BLaER1 treated with 17β-estradiol and CSF1 and Interleukin-3, amounts not matched to agents 10 nM and 100 nM (cell line): ENCODE measurements around the gene PCCA.
A peak's percentile ranks its signal among the peaks of the same experiment; 100 is the strongest.
"Not testable (repeated sequence)": the region's sequence is repeated elsewhere in the genome, so short reads cannot be mapped to it uniquely, and the experiment has no call there.

Experiments used
- H3K27ac ChIP-seq, 11 experiments: shearing (Covaris generic); formaldehyde crosslinking; 2 replicates each; pipeline ENCODE4 v1.8.1; 2022
- H3K27me3 ChIP-seq, 11 experiments: shearing (Covaris generic); formaldehyde crosslinking; 2 replicates each; pipeline ENCODE4 v1.8.1; 2022
- H3K36me3 ChIP-seq, 11 experiments: shearing (Covaris generic); formaldehyde crosslinking; 2 replicates each; pipeline ENCODE4 v1.8.1; 2022
- H3K4me1 ChIP-seq, 10 experiments: shearing (Covaris generic); formaldehyde crosslinking; 2 replicates each; pipeline ENCODE4 v1.8.1; 2022
- H3K4me2 ChIP-seq, 11 experiments: shearing (Covaris generic); formaldehyde crosslinking; 2 replicates each; pipeline ENCODE4 v1.8.1; 2022
- H3K4me3 ChIP-seq, 10 experiments: shearing (Covaris generic); formaldehyde crosslinking; 2 replicates each; pipeline ENCODE4 v1.8.1; 2022
- H3K9ac ChIP-seq, 11 experiments: shearing (Covaris generic); formaldehyde crosslinking; 2 replicates each; pipeline ENCODE4 v1.8.1; 2022
- H3K9me3 ChIP-seq, 11 experiments: shearing (Covaris generic); formaldehyde crosslinking; replicated peaks in 1 of 11; 2 replicates each; pipeline ENCODE4 v1.8.1; 2022
- H4K20me1 ChIP-seq, 11 experiments: shearing (Covaris generic); formaldehyde crosslinking; 2 replicates each; pipeline ENCODE4 v1.8.1; 2022
- Cebpa-rat ChIP-seq, 11 experiments: shearing (Covaris generic); IDR thresholded peaks; 2 replicates each; pipeline ENCODE4 v1.8.1; 2022

PCCA gene

GRCh38 chr13:100378533-100378932, 289.6 kb downstream of the PCCA start:
- Histone ChIP-seq H4K20me1 (no peaks in the 10 kb centered on the region), H3K4me3 (no peak overlapping the region), H3K36me3 (peaks cover 0 to 22% (median 12%) of the 10 kb centered on the region in 11 experiments; a peak in 11 of 22 replicates), H3K4me1 (peaks cover 0 to 14% (median 7%) of the 10 kb centered on the region in 10 experiments; a peak in 10 of 20 replicates), H3K9ac (no peak overlapping the region), H3K9me3 (peaks cover 42 to 58% (median 48%) of the 10 kb centered on the region in 11 experiments), H3K4me2 (no peak overlapping the region), H3K27ac (no peak overlapping the region), H3K27me3 (no peaks in the 10 kb centered on the region)
- no peak for TF ChIP-seq Cebpa-rat (IDR thresholded peaks at IDR 0.05)

DNA sequence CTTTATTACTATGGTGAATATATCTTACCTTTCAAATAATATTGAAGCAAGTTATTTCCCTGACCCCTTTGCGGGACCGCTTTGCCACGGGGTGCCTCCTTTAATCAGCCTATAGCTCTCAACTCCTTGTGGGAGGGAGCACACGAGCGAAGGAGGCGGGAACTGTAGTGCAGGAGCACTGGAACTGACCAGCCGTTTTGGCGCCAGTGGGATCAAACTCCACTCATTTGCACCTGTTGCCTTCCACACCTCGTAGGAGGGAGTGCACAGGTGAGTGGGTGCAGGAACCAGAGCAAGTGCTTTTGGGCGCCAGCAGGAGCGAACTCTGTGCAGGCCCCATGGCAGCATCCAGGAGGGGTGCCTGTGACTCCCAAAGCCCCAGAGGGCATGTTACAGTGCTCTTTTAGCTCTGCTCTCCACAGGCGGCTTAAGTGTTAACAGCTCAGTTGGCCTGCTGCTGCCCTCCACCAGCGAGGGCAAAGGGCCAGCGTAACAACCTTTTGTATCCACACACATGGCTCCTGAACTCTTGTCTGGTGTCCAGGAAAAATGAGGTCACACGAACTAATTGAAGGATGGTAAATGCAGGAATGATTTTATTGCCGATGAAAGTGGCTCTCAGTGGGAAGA, 292.8 kb downstream of the PCCA start:
- no peaks in the 10 kb centered on the region for H4K20me1 ChIP-seq

GRCh38 chr13:100382785-100383184, 293.9 kb downstream of the PCCA start:
- peaks cover 23 to 26% (median 24%) of the 10 kb centered on the region in 11 experiments for H3K9me3 ChIP-seq
- peaks cover 0 to 14% (median 7%) of the 10 kb centered on the region in 10 experiments; a peak in 10 of 20 replicates for H3K4me1 ChIP-seq
- no peaks in the 10 kb centered on the region for H3K27me3 ChIP-seq
- peaks cover 0 to 7% (median 0%) of the 10 kb centered on the region in 11 experiments; a peak in 2 of 22 replicates for H3K36me3 ChIP-seq
- no peak overlapping the region for H3K4me3 ChIP-seq
- no peaks in the 10 kb centered on the region for H4K20me1 ChIP-seq
- H3K4me2 ChIP-seq = peak overlapping the region in 4 of 11 experiments; percentile 32 to 68 (median 58); a peak in 7 of 22 replicates
- no peak overlapping the region for H3K27ac ChIP-seq
- no peak overlapping the region for H3K9ac ChIP-seq
- TF ChIP-seq Cebpa-rat (IDR thresholded peaks at IDR 0.05) = no peak

More for the DNA sequence above, 292.8 kb downstream of the PCCA start:
- Histone ChIP-seq H3K27me3 (no peaks in the 10 kb centered on the region), H3K4me1 (peaks cover 0 to 14% (median 7%) of the 10 kb centered on the region in 10 experiments; a peak in 10 of 20 replicates), H3K36me3 (peaks cover 0 to 13% (median 4%) of the 10 kb centered on the region in 11 experiments; a peak in 9 of 22 replicates), H3K27ac (no peak overlapping the region), H3K4me3 (no peak overlapping the region), H3K9me3 (peaks cover 34 to 37% (median 35%) of the 10 kb centered on the region in 11 experiments), H3K9ac (no peak overlapping the region), H3K4me2 (no peak overlapping the region)
- no peak for TF ChIP-seq Cebpa-rat (IDR thresholded peaks at IDR 0.05)

GRCh38 chr13:100387416-100387815, 298.5 kb downstream of the PCCA start:
- peaks cover 0 to 8% (median 0%) of the 10 kb centered on the region in 11 experiments; a peak in 4 of 22 replicates for H3K9me3 ChIP-seq
- TF ChIP-seq Cebpa-rat (IDR thresholded peaks at IDR 0.05) = no peak
- H3K4me1 ChIP-seq = peaks cover 20 to 45% (median 30%) of the 10 kb centered on the region in 10 experiments

DNA sequence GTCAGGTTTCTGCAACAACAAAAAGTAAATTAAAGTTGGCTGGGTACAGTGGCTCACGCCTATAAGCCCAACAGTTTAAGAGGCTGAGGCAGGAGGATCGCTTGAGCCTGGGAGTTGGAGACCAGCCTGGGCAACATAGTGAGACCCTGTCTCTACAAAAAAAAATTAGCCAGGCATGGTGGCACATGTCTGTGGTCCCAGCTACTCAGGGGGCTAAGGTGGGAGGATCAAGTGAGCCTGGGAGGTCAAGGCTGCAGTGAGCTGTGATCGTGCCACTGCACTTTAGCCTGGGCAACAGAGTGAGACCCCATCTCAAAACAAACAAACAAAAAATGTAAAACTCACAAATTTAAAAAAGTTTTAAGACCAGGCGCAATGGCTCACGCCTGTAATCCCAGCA, 299.3 kb downstream of the PCCA start:
- not testable (repeated sequence) for H3K36me3 ChIP-seq, H4K20me1 ChIP-seq, H3K9ac ChIP-seq, H3K27ac ChIP-seq, H3K27me3 ChIP-seq, H3K4me3 ChIP-seq, H3K9me3 ChIP-seq
- peaks cover 23 to 45% (median 34%) of the 10 kb centered on the region in 10 experiments for H3K4me1 ChIP-seq
- H3K4me2 ChIP-seq = peak overlapping the region in 4 of 11 experiments; percentile 23 to 65 (median 54); a peak in 6 of 22 replicates

More at GRCh38 chr13:100387416-100387815, 298.5 kb downstream of the PCCA start:
- H3K27ac ChIP-seq = no peak overlapping the region
- H3K9ac ChIP-seq = no peak overlapping the region
- no peak overlapping the region for H3K4me2 ChIP-seq
- H3K27me3 ChIP-seq = no peaks in the 10 kb centered on the region
- no peaks in the 10 kb centered on the region for H3K36me3 ChIP-seq
- no peak overlapping the region for H3K4me3 ChIP-seq
- no peaks in the 10 kb centered on the region for H4K20me1 ChIP-seq

- H4K20me1 ChIP-seq = no peaks in the 10 kb centered on the region
- peaks cover 31 to 50% (median 41%) of the 10 kb centered on the region in 10 experiments for H3K4me1 ChIP-seq
- no peaks in the 10 kb centered on the region for H3K36me3 ChIP-seq
- no peaks in the 10 kb centered on the region for H3K27me3 ChIP-seq
- H3K9me3 ChIP-seq = peaks cover 0 to 8% (median 0%) of the 10 kb centered on the region in 11 experiments; a peak in 4 of 22 replicates
- TF ChIP-seq Cebpa-rat (IDR thresholded peaks at IDR 0.05) = no peak
- peak overlapping the region; percentile 4 to 72 (median 51); a peak in 20 of 22 replicates for H3K4me2 ChIP-seq
- no peak overlapping the region for H3K27ac ChIP-seq
- no peak overlapping the region for H3K9ac ChIP-seq
- no peak overlapping the region for H3K4me3 ChIP-seq
Measured at GRCh38 chr13:100388923-100389322, 300.0 kb downstream of the PCCA start.

- Histone ChIP-seq H3K4me1 (peaks cover 38 to 57% (median 48%) of the 10 kb centered on the region in 10 experiments), H4K20me1 (no peaks in the 10 kb centered on the region), H3K9ac (no peak overlapping the region), H3K9me3 (peaks cover 0 to 8% (median 0%) of the 10 kb centered on the region in 11 experiments; a peak in 4 of 22 replicates), H3K27ac (no peak overlapping the region), H3K36me3 (no peaks in the 10 kb centered on the region), H3K27me3 (no peaks in the 10 kb centered on the region), H3K4me2 (peak overlapping the region; percentile 15 to 72 (median 53); a peak in 19 of 22 replicates), H3K4me3 (no peak overlapping the region)
- TF ChIP-seq Cebpa-rat (IDR thresholded peaks at IDR 0.05) = no peak
Measured at GRCh38 chr13:100389617-100390016, 300.7 kb downstream of the PCCA start.

DNA sequence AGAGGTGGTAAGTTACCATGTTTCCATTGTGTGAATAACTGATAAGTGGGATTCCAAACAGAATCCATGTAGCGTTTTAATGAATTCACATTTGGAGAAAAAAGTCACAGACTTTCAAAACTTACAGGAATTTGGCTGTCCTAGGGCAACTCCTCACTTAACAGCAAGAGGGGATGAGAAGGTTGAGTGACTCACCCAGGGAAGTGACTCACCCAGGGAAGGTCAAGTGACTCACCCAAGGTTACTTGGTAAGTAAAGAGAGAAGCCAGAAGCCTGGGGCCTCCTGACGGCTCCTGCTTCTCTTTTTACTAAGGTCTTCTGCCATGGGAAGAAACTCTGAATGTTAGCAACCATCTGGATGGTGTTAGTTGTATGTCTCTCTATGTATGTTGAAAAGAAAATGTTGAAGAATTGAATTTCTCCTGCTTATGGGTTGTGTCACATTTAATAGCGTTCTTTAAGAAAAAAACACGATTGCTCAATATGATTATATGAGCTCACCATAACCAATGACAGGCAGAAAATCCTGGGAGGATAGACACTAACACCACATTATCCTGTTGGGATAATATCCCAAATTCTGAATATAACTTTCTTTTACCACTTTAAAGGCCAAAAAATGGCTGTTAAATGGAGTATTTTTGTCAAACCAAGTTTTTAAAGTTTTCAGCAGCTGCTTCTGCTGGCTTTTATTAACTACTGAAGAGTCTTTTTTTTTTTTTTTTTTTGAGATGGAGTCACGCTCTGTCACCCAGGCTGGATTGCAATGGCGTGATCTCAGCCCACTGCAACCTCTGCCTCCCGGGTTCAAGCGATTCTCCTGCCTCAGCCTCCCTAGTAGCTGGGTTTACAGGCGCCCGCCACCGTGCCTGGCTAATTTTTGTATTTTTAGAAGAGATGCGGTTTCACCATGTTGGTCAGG, 304.1 kb downstream of the PCCA start:
- Histone ChIP-seq H3K4me1 (peaks cover 38 to 64% (median 50%) of the 10 kb centered on the region in 10 experiments), H3K27ac (peak overlapping the region in 6 of 11 experiments; percentile 16 to 60 (median 34); a peak in 9 of 22 replicates), H3K36me3 (no peaks in the 10 kb centered on the region), H3K27me3 (no peaks in the 10 kb centered on the region), H3K9ac (no peak overlapping the region), H4K20me1 (no peaks in the 10 kb centered on the region), H3K4me3 (no peak overlapping the region), H3K9me3 (peaks cover 0 to 8% (median 0%) of the 10 kb centered on the region in 11 experiments; a peak in 4 of 22 replicates), H3K4me2 (peak overlapping the region; percentile 0 to 73 (median 54); a peak in 20 of 22 replicates)
- TF ChIP-seq Cebpa-rat (IDR thresholded peaks at IDR 0.05) = no peak
